GM19043 (cell line): ENCODE results near the gene FCGR1A.
A peak's percentile ranks its signal among the peaks of the same experiment; 100 is the strongest.
"Not testable (repeated sequence)": the region's sequence is repeated elsewhere in the genome, so short reads cannot be mapped to it uniquely, and the experiment has no call there.

Experiments
- ATAC-seq: cut with Tn5 transposase; IDR thresholded peaks from one replicate; pipeline ENCODE4 v1.9.1; 2021; ENCODE audit warnings: low read depth; ENCODE audit not compliant: unreplicated experiment

FCGR1A gene

DNA sequence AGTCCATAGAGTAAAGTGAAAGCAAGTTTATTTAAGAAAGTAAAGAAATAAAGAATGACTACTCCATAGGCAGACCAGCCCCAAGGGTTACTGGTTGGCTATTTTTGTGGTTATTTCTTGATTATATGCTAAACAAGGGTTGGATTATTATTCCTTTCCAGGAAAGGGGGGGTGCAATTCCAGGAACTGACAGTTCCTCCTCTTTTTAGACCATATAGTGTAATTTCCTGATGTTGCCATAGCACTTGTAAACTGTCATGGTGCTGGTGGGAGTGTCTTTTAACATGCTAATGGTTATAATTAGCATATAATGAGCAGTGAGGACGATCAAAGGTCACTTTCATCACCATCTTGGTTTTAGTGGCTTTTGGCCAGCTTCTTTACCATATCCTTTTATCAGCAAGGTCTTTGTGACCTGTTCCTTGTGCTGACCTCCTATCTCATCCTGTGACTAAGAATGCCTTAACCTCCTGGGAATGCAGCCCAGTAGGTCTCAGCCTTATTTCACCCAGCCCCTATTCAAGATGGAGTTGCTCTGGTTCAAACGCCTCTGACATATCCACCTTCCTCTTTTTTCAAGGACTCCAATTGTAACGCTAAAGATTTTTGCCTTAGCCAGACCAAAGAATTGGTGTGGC is 6.9 kb upstream of the FCGR1A start:
- not testable (repeated sequence) for ATAC-seq

DNA sequence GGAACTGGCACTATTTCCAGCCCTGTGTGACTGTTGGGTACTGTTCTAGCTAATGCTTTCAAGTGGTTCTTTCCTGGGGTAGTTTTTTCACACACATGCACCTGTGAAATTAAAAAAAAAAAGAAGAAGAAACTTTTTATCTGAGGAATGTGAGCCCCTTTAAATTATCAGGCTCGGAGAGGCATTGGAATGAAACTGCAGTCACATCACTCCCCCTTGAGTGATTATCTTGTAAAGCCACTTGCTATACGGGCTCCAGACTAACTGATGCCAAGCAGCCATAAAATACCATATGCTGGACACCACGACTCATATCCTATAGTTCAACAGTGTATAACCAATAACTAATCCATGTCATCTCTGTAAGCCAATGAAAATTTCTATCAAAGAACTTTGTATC is 5.4 kb upstream of the FCGR1A start:
- not testable (repeated sequence) for ATAC-seq

DNA sequence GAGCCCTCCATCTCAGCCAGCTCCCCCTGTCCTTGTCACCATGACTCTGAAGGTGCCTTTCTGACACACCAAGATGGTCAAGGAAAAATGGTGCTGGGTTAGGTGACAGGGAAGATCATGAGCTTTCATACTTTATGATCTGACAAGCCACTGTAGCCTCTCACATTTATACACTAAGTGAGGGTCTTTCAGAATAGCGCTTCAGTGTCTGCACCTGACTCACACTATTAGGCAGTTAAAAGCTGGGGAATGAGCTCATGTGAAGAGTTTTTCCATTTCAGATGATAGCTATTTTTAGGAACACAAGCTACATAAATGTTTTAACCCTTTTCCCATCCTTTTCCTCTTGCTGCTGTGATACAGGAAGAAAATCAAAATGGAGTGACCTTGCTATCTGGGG is 4.2 kb upstream of the FCGR1A start:
- not testable (repeated sequence) for ATAC-seq

DNA sequence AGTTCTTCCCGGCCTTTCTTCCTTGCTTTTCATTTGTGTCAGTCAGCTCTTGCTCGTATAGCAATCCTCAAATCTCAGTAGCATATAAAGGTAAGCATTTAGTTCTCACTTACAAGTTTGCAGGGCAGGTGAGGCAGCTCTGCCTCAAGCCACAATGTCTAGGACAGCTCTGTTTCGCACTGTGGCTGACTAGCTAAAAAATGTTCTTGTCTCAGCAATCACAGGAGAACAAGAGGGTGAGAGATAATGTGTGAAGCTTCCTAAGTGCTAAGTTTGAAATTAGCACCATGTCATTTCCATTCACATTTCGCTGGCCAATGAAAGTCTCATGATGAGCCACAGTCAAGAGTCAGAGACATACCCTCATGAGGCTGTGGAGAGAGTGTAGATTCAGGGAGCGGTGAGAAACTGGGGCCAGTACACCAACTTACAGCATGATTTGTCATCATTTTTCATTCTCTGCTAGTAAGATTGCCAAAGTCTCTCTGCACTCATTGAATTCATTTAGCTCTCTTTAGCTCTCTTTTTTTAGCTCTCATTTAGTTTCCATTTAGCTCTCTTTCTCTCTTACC is 995 bp upstream of the FCGR1A start:
- ATAC-seq, result not testable (repeated sequence)

DNA sequence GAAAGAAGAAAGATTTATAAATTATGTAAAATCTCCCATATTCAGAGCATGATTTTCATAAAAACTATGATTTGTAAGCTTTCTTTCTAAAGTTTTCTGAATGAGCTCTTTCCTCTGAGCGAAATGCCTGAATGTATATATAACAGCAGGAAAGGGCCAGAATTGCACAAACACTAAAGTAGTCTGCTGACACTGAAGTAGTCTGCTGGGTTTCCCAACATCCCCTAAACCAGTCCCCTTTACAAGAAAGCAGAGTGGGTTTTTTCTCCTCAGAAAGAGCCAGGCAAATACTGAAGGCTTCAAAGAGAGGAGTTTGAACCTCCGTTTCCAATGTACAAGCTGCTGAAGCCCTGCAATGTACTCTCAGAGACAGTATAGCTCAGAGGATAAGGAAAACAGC is 795 bp downstream of the FCGR1A start:
- ATAC-seq, result not testable (repeated sequence)

DNA sequence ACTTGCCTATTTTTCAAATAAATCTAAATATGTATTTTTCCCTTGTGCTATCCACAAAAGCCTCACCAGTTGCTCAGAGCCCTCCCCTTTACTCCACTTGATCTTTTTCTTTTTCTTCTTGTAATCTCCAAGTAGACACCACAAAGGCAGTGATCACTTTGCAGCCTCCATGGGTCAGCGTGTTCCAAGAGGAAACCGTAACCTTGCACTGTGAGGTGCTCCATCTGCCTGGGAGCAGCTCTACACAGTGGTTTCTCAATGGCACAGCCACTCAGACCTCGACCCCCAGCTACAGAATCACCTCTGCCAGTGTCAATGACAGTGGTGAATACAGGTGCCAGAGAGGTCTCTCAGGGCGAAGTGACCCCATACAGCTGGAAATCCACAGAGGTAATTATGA is 1.4 kb downstream of the FCGR1A start:
- not testable (repeated sequence) for ATAC-seq

DNA sequence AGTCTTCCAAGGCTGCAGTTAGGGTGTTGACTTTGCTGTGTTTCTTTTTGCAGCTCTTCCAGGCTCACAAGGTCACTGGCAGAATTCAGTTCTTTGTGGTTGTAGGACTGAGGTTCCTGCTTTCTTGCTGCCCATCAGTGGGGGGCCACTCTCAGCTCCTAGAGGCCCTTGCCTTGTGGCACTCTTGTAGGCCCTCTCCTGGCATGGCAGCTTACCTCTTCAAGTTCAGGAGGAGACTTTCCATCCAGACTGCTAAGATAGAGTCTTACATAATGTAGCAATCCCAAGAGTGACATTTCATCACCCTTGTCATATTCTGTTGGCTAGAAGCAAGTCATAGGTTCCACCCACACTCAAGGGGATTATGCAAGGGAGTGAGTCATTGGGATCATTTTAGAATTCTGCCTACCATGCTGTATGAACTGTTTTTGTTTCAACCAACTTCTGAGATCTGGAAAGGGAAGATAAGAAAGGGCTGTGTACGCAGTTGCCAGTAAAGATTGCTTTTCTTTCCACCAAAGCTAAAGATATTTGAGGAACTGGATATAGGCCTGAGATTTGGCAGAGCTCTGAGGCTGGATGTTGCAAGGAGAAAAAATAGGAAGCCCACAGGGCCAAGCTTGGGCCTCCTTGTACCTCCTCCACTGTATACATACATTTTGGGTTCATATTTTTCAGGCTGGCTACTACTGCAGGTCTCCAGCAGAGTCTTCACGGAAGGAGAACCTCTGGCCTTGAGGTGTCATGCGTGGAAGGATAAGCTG is 5.4 kb downstream of the FCGR1A start:
- ATAC-seq, result not testable (repeated sequence)

DNA sequence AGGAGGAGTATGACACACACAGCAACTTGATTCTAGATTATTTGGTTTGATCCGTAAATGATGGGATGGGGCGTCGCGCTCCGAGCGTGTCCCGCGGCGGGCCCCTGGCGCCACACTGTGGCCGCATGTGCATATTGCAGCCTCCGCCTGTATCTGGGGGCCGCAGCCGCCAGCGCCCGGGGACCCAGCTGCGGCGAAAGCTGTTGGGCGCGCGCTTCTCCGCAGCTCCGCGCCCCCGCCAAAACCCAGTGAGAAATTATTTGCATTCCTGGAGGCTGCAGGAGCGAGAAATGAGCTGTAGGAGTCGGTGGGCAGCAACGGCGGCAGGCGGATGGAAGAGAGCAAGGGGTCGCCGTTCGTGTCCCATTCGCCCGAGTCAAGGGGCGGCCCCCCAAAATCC is 10.0 kb downstream of the FCGR1A start:
- peak; percentile 69 for ATAC-seq

DNA sequence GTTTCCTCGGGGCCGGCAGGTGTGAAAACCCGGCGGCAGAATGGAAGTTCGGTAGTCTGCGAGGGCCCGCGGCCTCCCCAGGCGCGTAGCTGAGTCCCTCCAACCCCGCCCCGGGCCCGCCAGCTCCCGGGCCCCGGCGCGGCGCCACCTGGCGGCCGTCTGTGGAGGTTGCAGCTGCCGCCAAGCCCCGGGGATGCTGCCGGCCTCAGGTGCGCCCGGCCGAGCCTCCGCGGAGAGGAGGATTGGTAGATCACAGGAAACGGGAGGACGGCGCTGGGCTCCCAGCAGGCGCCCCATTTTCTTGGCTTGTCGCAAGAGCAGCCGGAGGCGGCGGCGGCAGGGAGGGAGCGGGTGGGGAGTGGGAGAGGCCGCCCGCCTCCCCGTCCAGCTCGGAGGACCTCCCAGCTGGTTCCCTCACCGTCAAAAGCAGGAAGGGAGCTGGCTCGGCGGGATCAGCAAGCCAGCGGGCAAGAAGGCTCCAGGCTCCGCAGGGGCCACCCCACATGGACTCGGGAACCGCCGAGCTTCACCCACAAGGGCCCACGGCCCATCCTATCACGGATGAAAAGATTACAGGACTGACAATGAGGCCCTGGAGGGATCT is 10.5 kb downstream of the FCGR1A start:
- peak; percentile 80 for ATAC-seq

DNA sequence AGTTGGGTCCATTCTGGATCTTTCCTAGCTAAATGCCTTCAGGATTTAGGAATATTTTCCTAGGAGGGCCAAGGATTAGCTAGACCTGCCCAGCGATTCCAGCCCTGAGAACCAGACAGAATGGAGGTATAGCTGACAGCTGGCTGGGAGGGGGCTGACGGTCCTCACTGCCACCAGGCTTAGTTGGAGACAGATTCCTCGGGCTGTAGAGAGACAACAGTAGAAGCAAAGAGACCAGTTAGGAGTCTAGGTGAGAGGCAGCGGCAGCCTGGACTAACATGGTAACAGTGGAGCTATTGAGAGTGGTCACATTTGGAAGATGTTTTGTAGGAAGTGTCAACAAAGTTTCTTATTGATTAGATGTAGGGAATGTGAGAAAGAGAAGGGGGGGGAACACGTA is 11.4 kb downstream of the FCGR1A start:
- ATAC-seq, result not testable (repeated sequence)

DNA sequence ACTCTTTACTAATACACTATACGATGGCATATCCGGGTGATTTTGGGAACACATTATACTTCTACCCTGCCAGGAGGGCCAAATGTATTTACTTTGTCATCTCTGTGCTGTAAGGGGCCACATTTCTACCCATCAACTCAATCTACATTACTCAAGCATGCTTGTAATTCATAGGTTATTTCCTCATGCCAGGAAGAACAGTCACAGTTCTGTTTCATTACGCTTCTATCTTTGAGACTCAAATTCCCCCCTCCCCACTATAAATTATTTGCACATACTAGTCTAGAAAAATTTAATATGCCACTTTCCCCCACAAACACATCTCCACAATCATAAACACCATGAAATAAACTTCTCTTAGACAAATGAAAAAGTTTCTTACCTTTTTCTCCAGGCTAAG is 19.1 kb downstream of the FCGR1A start:
- ATAC-seq, result not testable (repeated sequence)

DNA sequence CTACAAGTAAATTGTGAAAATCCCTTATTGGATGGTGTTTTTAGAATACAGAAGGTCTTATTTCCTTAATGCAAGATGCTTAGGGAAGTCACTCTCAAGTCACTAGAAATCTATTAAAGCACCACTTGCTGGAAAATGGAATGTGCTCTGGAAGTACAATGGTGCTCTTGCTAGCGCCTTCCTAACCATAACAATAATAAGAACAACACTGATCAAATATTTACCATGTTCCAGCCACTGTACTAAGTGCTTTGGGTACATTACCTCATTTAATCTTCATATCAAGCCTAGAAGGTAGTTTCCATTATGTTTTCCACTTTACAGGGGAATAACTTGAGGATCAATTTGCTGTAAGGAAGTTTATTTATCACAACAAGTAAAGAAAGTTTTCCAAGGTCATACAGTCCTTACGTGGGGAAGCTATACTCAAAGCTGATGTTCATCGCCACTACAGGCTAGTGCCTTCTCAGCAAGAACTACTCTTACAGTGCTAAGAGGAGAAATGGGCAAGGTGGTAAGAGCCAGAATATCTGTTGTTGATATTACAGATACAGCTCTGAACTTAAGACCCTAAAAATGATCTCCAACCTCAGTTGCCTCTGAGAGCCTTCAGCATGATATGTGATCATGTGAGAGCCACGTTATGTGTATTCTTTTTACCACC is 22.1 kb downstream of the FCGR1A start:
- not testable (repeated sequence) for ATAC-seq

DNA sequence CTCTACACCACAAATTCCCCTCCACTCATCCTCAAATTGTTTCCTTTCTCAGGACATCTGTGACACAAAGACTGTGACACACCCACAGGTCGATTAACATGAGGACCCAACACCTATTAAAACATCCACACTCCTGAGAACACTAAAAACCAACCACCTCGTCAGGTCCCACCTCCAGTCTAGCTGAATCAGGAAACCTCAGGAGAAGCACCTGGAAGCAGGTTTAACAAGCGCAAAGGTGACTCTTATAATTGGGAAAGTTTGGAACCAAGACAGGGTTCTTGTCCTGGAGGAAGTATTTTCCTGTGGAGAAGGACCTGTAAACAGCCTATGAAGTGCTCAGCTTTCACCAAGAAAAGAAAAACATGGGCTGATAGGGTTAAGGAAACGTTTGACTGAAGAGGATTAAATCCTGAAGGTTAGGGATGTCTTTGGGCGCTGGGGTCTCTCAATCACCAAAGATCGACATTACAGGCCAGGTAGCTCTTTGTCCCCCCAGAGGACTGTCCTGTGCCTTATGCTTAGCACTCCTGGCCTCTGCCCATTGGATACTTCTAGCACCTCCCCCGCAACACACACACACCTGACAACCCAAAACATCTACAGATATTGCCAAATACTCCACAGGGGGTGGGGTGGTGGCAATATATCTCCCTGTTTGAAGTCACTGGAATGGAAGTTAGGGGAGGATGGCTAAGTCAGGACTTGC is 28.4 kb downstream of the FCGR1A start:
- not testable (repeated sequence) for ATAC-seq

DNA sequence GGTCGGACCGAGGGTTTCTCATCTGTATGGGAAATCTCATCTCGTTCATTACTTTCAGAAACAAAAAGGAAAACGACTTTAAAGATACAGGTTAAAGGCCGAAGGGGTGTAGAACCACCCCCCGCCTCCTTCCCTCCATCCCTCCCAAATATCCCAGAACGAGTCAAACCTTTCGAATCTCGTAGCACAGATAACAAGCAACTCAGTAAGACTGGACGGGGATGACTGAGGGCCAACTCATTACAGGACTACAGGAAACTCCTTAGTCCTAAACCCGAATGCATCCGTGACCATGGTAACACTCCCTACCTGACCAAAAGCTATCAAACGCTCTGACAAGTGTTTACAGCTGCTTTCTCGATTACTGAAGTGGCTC is 29.0 kb downstream of the FCGR1A start:
- ATAC-seq, result not testable (repeated sequence)

DNA sequence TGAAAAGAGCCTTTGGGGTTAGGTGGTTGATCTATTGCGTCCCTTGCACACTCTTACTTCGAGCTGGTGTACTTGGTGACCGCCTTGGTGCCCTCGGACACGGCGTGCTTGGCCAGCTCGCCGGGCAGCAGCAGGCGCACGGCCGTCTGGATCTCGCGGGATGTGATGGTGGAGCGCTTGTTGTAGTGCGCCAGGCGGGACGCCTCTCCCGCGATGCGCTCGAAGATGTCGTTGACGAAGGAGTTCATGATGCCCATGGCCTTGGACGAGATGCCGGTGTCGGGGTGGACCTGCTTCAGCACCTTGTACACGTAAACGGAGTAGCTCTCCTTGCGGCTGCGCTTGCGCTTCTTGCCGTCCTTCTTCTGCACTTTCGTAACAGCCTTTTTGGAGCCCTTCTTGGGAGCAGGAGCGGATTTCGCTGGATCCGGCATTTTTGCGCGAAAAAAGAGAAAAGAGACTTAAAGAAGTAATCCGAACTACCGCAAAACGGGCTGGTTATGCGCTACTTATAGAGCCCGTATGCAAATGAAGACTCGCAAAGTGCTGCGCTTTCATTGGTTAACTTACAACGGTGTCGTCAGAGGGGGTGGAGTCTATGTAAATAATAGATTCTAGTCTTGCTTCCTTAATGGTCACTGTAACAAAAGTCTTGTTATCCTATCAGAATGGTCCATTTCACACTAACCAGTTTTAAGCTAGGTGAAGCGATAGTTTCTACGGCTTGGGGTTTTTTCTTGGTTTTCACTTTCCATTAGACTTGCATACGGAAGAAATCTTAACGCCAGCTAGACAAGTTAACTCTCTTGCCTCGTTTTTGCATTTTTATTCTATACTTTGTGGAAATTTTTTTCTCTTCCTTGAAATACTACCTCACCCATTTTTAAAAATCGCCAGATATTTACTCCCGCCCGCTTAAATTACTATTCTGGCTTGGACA is 29.7 kb downstream of the FCGR1A start:
- ATAC-seq, result peak; percentile 75

DNA sequence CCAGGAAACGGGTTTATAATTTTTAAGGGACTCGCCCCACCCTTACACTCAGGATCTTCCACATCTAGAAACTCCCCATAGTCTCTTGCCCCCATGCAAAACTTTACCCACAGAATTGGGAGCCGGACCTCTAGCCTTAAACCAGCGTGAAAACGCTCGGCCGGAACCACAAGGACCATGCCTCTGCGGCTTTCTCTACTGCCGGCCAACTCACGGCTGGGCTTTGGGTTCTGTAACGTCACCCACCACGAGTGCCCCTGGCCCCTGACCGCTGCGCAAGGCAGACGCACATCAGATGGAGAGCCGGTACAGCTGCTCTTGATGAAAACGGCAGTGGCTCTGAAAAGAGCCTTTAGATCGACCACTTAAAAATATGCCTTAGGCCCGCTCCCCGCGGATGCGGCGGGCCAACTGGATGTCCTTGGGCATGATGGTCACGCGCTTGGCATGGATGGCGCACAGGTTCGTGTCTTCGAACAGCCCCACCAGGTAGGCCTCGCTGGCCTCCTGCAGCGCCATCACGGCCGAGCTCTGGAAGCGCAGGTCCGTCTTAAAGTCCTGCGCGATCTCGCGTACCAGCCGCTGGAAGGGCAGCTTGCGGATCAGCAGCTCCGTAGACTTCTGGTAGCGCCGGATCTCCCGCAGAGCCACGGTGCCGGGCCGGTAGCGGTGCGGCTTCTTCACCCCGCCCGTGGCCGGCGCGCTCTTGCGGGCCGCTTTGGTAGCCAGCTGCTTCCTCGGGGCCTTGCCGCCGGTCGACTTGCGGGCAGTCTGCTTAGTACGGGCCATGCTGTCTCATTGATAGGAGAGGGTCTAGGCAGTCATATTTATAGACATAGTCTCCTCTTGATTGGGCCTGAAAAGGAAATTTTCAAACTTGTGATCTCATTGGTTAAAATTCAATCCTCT is 30.7 kb downstream of the FCGR1A start:
- not testable (repeated sequence) for ATAC-seq

DNA sequence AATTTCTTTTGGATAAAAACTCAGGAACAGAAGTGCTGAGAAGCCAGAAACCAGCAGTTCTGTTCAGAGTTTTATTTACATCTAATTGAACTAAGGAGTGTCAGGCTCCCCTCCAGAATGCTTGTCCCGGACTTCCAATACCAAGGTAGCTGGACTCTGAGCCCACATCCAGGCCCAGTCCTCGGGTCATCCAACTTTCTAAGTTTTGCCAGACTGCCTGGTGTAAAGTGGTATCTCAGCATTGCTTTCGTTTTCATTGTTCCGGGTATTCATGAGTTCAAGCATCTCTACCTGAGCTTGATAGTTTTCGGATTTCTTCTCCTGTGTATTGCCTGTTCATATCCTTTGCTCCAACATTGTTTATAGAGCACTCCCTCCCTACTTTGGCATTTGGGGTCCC is 37.9 kb downstream of the FCGR1A start:
- ATAC-seq, result not testable (repeated sequence)

DNA sequence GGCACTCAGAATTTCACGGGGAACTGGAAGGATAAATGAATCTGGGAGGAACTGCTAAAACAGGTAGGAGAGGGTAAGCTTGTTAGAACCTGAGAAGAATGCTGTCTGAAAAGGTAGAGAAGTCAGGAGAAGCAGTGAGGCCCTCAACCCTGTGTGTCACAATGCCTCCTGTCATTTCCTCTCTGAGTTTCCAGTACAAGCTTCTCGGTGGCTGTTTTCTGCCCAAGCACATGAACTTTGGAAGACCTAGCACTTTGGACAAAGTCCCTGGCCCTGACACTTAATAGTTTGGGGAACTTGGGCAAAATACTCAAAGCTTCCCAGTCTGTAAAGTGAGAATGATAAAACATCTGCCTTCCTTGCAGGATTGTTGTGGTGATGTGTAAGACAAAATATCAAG is 44.1 kb downstream of the FCGR1A start:
- not testable (repeated sequence) for ATAC-seq
